ENCODE data around the gene SLX4IP. TPM values are rescaled to one million over a fixed set of nuclear protein-coding genes. Genes with fewer than 3 reads are reported as not detected.

SLX4IP gene
- total RNA-seq, 1 experiment from 2014 or later = 5.4 TPM

- TF ChIP-seq CTCF (IDR thresholded peaks at IDR 0.05; ENCODE audit: unreplicated experiment) = no peak
- Mint-ChIP-seq H3K9me3 (ENCODE audit: low read depth, unreplicated experiment) (no peaks in the 10 kb centered on the region), H3K27ac (ENCODE audit: unreplicated experiment) (no peak overlapping the region), H3K4me1 (ENCODE audit: low read depth, unreplicated experiment) (peaks cover 5% of the 10 kb centered on the region), H3K4me3 (ENCODE audit: low read depth, unreplicated experiment) (no peak overlapping the region), H3K27me3 (ENCODE audit: unreplicated experiment) (no peaks in the 10 kb centered on the region), H3K36me3 (ENCODE audit: insufficient read depth, unreplicated experiment) (no peaks in the 10 kb centered on the region)
- intact Hi-C loops (cut with micrococcal nuclease; ENCODE audit: unreplicated experiment) = no loop called here
- CTCF ChIA-PET = no interaction called here
- no TSS peak for BruUV-seq (replicated peaks)
- DNase-seq = no peak
These were observed 63.1 kb downstream of the SLX4IP start for GRCh38 chr20:10498200-10498599.

GRCh38 chr20:10501402-10501801 lies 66.3 kb downstream of the SLX4IP start:
- Mint-ChIP-seq H3K4me3 (ENCODE audit: low read depth, unreplicated experiment) (no peak overlapping the region), H3K27ac (ENCODE audit: unreplicated experiment) (no peak overlapping the region)
- no peak for DNase-seq

GRCh38 chr20:10502098-10502526 lies 67.0 kb downstream of the SLX4IP start:
- TF ChIP-seq CTCF (IDR thresholded peaks at IDR 0.05; ENCODE audit: unreplicated experiment) = no peak
- Mint-ChIP-seq H3K4me3 (ENCODE audit: low read depth, unreplicated experiment) (no peak overlapping the region), H3K9me3 (ENCODE audit: low read depth, unreplicated experiment) (no peaks in the 10 kb centered on the region), H3K27me3 (ENCODE audit: unreplicated experiment) (no peaks in the 10 kb centered on the region), H3K36me3 (ENCODE audit: insufficient read depth, unreplicated experiment) (no peaks in the 10 kb centered on the region), H3K27ac (ENCODE audit: unreplicated experiment) (no peak overlapping the region), H3K4me1 (ENCODE audit: low read depth, unreplicated experiment) (peaks cover 5% of the 10 kb centered on the region)
- BruUV-seq (replicated peaks) = no TSS peak
- intact Hi-C loops (cut with micrococcal nuclease; ENCODE audit: unreplicated experiment) = no loop called here
- CTCF ChIA-PET = no interaction called here
- no peak for DNase-seq

More at GRCh38 chr20:10501402-10501801, 66.3 kb downstream of the SLX4IP start:
- Mint-ChIP-seq H3K4me1 (ENCODE audit: low read depth, unreplicated experiment) (peaks cover 5% of the 10 kb centered on the region), H3K27me3 (ENCODE audit: unreplicated experiment) (no peaks in the 10 kb centered on the region), H3K9me3 (ENCODE audit: low read depth, unreplicated experiment) (no peaks in the 10 kb centered on the region), H3K36me3 (ENCODE audit: insufficient read depth, unreplicated experiment) (no peaks in the 10 kb centered on the region)
- BruUV-seq (replicated peaks) = no TSS peak
- CTCF ChIA-PET = no interaction called here
- no peak for TF ChIP-seq CTCF (IDR thresholded peaks at IDR 0.05; ENCODE audit: unreplicated experiment)
- intact Hi-C loops (cut with micrococcal nuclease; ENCODE audit: unreplicated experiment) = no loop called here

- H3K4me1 Mint-ChIP-seq (ENCODE audit: low read depth, unreplicated experiment) = no peaks in the 10 kb centered on the region
- H3K36me3 Mint-ChIP-seq (ENCODE audit: insufficient read depth, unreplicated experiment) = no peaks in the 10 kb centered on the region
- intact Hi-C loops (cut with micrococcal nuclease; ENCODE audit: unreplicated experiment) = no loop called here
- CTCF ChIA-PET = no interaction called here
- no peak overlapping the region for H3K27ac Mint-ChIP-seq (ENCODE audit: unreplicated experiment)
- H3K27me3 Mint-ChIP-seq (ENCODE audit: unreplicated experiment) = no peaks in the 10 kb centered on the region
- no peak for TF ChIP-seq CTCF (IDR thresholded peaks at IDR 0.05; ENCODE audit: unreplicated experiment)
- no peaks in the 10 kb centered on the region for H3K9me3 Mint-ChIP-seq (ENCODE audit: low read depth, unreplicated experiment)
- no peak overlapping the region for H3K4me3 Mint-ChIP-seq (ENCODE audit: low read depth, unreplicated experiment)
- no peak for DNase-seq
- no TSS peak for BruUV-seq (replicated peaks)
These were observed 69.5 kb downstream of the SLX4IP start for GRCh38 chr20:10504608-10504993.
